LNCAP (cell line): ENCODE results near the gene ARHGAP10.

Source experiments
- TF ChIP-seq, protein P1 (sequence below): fragments of 450-650 bp; IDR thresholded peaks from 2 replicates; pipeline ENCODE4 v1.5.1; 2017; ENCODE audit warnings: mild to moderate bottlenecking

ARHGAP10 gene

GRCh38 chr4:147996859-147997258 lies 265.0 kb downstream of the ARHGAP10 start:
- TF ChIP-seq, protein P1, sequence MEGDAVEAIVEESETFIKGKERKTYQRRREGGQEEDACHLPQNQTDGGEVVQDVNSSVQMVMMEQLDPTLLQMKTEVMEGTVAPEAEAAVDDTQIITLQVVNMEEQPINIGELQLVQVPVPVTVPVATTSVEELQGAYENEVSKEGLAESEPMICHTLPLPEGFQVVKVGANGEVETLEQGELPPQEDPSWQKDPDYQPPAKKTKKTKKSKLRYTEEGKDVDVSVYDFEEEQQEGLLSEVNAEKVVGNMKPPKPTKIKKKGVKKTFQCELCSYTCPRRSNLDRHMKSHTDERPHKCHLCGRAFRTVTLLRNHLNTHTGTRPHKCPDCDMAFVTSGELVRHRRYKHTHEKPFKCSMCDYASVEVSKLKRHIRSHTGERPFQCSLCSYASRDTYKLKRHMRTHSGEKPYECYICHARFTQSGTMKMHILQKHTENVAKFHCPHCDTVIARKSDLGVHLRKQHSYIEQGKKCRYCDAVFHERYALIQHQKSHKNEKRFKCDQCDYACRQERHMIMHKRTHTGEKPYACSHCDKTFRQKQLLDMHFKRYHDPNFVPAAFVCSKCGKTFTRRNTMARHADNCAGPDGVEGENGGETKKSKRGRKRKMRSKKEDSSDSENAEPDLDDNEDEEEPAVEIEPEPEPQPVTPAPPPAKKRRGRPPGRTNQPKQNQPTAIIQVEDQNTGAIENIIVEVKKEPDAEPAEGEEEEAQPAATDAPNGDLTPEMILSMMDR: no peak

- TF ChIP-seq, protein P1: no peak
Observed at GRCh38 chr4:148004228-148004857, 272.5 kb downstream of the ARHGAP10 start.

DNA sequence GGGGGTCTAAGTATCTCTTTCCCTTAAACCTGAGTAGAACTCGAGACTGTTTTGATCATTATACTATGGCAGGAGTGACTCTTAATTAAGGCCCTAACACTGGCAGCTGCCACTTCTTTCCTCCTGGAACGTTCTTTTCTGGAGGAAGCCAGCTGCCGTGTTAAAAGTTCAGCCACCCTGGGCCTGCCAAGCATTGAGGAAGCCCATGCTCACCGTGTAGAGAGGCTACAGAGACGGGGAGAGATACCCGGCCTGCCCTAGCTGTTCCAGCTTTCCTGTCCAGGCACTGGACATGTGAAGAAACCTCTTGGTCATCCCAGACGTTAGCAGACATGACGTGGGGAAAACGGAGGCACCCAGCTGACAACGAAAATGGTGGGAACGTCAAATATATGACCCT lies 274.1 kb downstream of the ARHGAP10 start:
- TF ChIP-seq, protein P1: no peak

DNA sequence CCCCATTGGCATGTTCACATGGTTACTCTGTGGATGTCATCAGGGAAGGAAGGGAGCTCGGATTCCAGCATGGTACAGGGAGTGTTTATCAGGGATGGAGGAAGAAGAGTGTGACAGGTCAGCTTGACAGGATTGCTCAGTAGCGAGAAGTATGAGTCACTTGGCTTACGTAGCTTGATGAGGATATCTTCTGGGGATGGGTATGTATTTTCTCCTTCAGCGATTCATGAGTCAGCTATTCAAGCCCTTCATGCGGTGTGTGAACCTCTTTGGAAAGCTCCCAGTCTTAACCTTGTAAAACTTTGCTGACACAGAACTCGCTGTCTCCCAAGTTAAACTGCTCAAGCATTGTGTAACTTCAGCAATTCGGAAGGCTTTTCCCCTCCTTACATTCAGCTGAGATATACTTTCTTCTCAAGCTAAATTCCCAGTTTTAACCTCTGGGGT lies 275.4 kb downstream of the ARHGAP10 start:
- TF ChIP-seq, protein P1: no peak

DNA sequence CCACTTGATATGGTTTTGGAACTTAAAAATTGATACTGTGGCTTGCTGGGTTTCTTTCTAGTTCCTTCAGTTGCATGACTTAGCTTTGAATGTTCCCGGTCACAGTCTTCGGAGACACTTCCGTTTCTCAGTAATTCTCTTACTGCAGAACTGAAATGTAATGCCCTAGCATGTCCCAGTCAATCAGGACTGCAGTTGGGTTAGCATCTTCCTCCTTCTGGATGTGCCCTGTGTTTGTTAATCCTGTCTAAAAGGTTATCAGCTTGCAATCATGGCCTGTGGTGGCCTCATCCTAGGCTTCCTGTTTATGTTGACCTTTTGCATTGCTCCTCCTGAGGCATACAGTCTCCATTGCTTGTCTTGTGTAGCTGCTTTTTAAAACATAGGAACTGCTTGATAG lies 275.9 kb downstream of the ARHGAP10 start:
- TF ChIP-seq, protein P1: no peak

DNA sequence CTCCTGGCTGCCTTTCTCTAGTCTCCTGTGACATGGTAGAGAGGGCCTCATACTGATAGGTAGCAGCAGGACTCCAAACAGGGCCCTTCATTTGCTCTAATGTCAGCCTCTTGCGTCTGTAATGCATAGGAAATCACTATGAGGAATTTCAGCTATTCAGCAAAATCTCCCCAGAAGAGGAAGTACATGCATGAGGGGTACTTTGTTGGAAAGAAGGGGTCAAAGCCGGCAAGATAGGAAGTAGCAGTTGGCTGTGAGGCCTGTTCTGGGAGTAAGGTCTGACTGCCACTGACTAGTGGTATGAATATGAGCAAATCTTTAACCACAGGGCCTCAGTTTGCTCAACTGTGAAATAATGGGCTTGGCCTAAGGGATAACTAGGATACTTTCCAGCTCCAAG lies 283.2 kb downstream of the ARHGAP10 start:
- TF ChIP-seq, protein P1: no peak

- TF ChIP-seq, protein P1: no peak
Observed at GRCh38 chr4:148015468-148015867, 283.6 kb downstream of the ARHGAP10 start.

DNA sequence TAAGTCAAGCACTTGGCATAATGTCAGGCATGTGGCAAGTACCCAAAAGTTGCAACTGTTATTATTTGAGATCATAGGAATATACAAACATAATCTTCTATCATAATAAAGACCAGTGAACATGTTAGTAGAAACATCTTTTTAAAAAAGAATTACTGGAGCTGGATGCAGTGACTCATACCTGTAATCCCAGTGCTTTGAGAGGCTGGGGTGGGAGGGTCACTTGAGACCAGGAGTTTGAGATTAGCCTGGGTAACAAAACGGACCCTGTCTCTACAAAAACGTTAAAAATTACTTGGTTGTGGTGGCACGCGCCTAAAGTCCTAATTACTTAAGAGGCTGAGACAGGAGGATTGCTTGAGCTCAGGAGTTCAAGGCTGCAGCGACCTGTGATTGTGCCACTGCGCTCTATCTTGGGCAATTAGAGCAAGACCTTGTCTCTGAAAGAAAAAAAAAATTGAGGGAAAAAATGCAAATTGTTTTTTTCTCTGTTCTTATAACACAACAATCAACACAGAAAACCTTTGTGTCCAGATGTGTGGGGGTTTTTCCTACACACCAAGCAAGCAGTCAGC lies 284.3 kb downstream of the ARHGAP10 start:
- TF ChIP-seq, protein P1: no peak
